Endothelial cell of umbilical vein (primary cell): ENCODE data around the gene KATNAL1.

Experiments used
- CTCF ChIP-seq, 2 donors: IDR thresholded peaks; 1 replicate in 1 of 2; 2 replicates in 1 of 2; pipeline ENCODE4 v1.5.1; 2011; ENCODE audit warnings: low read length in 2 of 2, mild to moderate bottlenecking in 2 of 2, moderate library complexity in 2 of 2, control low read depth in 1 of 2, inconsistent platforms in 1 of 2, low read depth in 1 of 2; ENCODE audit not compliant: insufficient read depth in 1 of 2; ENCODE audit errors: extremely low read depth in 1 of 2
- EZH2 ChIP-seq: IDR thresholded peaks from 2 replicates; pipeline ENCODE4 v1.6.1; 2012; ENCODE audit warnings: borderline replicate concordance, low read depth, mild to moderate bottlenecking, moderate library complexity, low read length, inconsistent platforms; ENCODE audit not compliant: severe bottlenecking
- MAX ChIP-seq: IDR thresholded peaks from 2 replicates; pipeline ENCODE4 v1.6.1; 2011; ENCODE audit not compliant: insufficient read depth, insufficient read length
- POLR2A ChIP-seq: IDR thresholded peaks from 2 replicates; pipeline ENCODE4 v1.6.1; 2012; ENCODE audit warnings: low read depth, mild to moderate bottlenecking, control low read depth, low read length
- POLR2AphosphoS5 ChIP-seq: IDR thresholded peaks from 2 replicates; pipeline ENCODE4 v1.6.1; 2012; ENCODE audit warnings: low read depth, mild to moderate bottlenecking, control low read depth, low read length, moderate library complexity; ENCODE audit not compliant: insufficient read depth

GRCh38 chr13:30321256-30321655 lies 13.9 kb upstream of the KATNAL1 start:
- no peak for TF ChIP-seq POLR2A
- TF ChIP-seq CTCF (IDR thresholded peaks at IDR 0.05; ENCODE audit: extremely low read depth in 1 of 2, insufficient read depth in 1 of 2, low read depth in 1 of 2, low read length in 2 of 2), result no peak
- TF ChIP-seq POLR2AphosphoS5, result no peak
- no peak for TF ChIP-seq EZH2
- no peak for TF ChIP-seq MAX
